HG02981 (cell line): Measurements from ENCODE around the gene NAALADL2.
"Not testable (repeated sequence)": the region's sequence is repeated elsewhere in the genome, so short reads cannot be mapped to it uniquely, and the experiment has no call there.

Source experiments
- ATAC-seq: cut with Tn5 transposase; IDR thresholded peaks from one replicate; pipeline ENCODE4 v1.9.1; 2021; ENCODE audit warnings: mild to moderate bottlenecking, moderate library complexity; ENCODE audit not compliant: unreplicated experiment

NAALADL2 gene

GRCh38 chr3:175726228-175726627 is 867.1 kb downstream of the NAALADL2 start:
- ATAC-seq, result no peak

- no peak for ATAC-seq
These were observed 869.4 kb downstream of the NAALADL2 start for GRCh38 chr3:175728566-175728965.

- ATAC-seq, result no peak
These were observed 870.3 kb downstream of the NAALADL2 start for GRCh38 chr3:175729466-175729865.

GRCh38 chr3:175731543-175731942 is 872.4 kb downstream of the NAALADL2 start:
- ATAC-seq, result no peak

GRCh38 chr3:175732017-175732416 is 872.9 kb downstream of the NAALADL2 start:
- ATAC-seq, result no peak

- ATAC-seq, result no peak
These were observed 876.7 kb downstream of the NAALADL2 start for GRCh38 chr3:175735866-175736265.

GRCh38 chr3:175737646-175738572 is 878.8 kb downstream of the NAALADL2 start:
- ATAC-seq, result no peak

GRCh38 chr3:175741951-175742350 is 882.8 kb downstream of the NAALADL2 start:
- no peak for ATAC-seq

- ATAC-seq, result no peak
These were observed 884.7 kb downstream of the NAALADL2 start for GRCh38 chr3:175743733-175744400.

GRCh38 chr3:175746308-175746707 is 887.2 kb downstream of the NAALADL2 start:
- no peak for ATAC-seq

- no peak for ATAC-seq
These were observed 889.1 kb downstream of the NAALADL2 start for GRCh38 chr3:175748087-175748730.

GRCh38 chr3:175749981-175750380 is 890.8 kb downstream of the NAALADL2 start:
- ATAC-seq, result no peak

- no peak for ATAC-seq
These were observed 892.0 kb downstream of the NAALADL2 start for GRCh38 chr3:175751089-175751488.

GRCh38 chr3:175763948-175764347 is 904.8 kb downstream of the NAALADL2 start:
- ATAC-seq, result no peak

- no peak for ATAC-seq
These were observed 905.6 kb downstream of the NAALADL2 start for GRCh38 chr3:175764722-175765121.

GRCh38 chr3:175770426-175770825 is 911.3 kb downstream of the NAALADL2 start:
- ATAC-seq, result no peak

- no peak for ATAC-seq
These were observed 918.4 kb downstream of the NAALADL2 start for GRCh38 chr3:175777495-175777894.

- no peak for ATAC-seq
These were observed 918.8 kb downstream of the NAALADL2 start for GRCh38 chr3:175777965-175778364.

- no peak for ATAC-seq
These were observed 919.9 kb downstream of the NAALADL2 start for GRCh38 chr3:175778994-175779393.

- ATAC-seq, result not testable (repeated sequence)
These were observed 928.0 kb downstream of the NAALADL2 start for GRCh38 chr3:175787109-175787508.

GRCh38 chr3:175792245-175792644 is 933.1 kb downstream of the NAALADL2 start:
- ATAC-seq, result no peak

GRCh38 chr3:175798326-175798725 is 939.2 kb downstream of the NAALADL2 start:
- ATAC-seq, result no peak
